Glomerular visceral epithelial cell (primary cell): Measurements from ENCODE around the gene USP3.

Experiments used
- DNase-seq: peaks from one replicate; pipeline ENCODE4 v3.0.0-alpha.2; 2016; ENCODE audit errors: extremely low spot score

USP3 gene

GRCh38 chr15:63593705-63594671 lies 89.6 kb downstream of the USP3 start:
- DNase-seq = no peak

GRCh38 chr15:63595065-63595464 lies 90.7 kb downstream of the USP3 start:
- no peak for DNase-seq

- DNase-seq = no peak
Measured at GRCh38 chr15:63595688-63596087, 91.3 kb downstream of the USP3 start.

- DNase-seq = no peak
Measured at GRCh38 chr15:63596676-63597037, 92.3 kb downstream of the USP3 start.

- no peak for DNase-seq
Measured at GRCh38 chr15:63597038-63597790, 92.8 kb downstream of the USP3 start, which contains the start of gene FBXL22. Gene FBXL22 (plus strand): TSS chr15:63597387. CDS start chr15:63597393, 6 bp downstream.

- DNase-seq = no peak
Measured at GRCh38 chr15:63597821-63598220, 93.4 kb downstream of the USP3 start.

- no peak for DNase-seq
Measured at GRCh38 chr15:63598473-63599400, 94.3 kb downstream of the USP3 start.

GRCh38 chr15:63599401-63600000 lies 95.1 kb downstream of the USP3 start:
- DNase-seq = peak; percentile 71

- DNase-seq = peak; percentile 15
Measured at GRCh38 chr15:63600001-63600615, 95.7 kb downstream of the USP3 start.

- peak; percentile 94 for DNase-seq
Measured at GRCh38 chr15:63600616-63601025, 96.2 kb downstream of the USP3 start.

- DNase-seq = peak; percentile 18
Measured at GRCh38 chr15:63601026-63601703, 96.8 kb downstream of the USP3 start.

GRCh38 chr15:63601704-63602185 lies 97.4 kb downstream of the USP3 start:
- no peak for DNase-seq

- DNase-seq = no peak
Measured at GRCh38 chr15:63602595-63602994, 98.2 kb downstream of the USP3 start.

GRCh38 chr15:63603516-63603915 lies 99.1 kb downstream of the USP3 start:
- no peak for DNase-seq

GRCh38 chr15:63604281-63604680 lies 99.9 kb downstream of the USP3 start:
- DNase-seq = no peak

GRCh38 chr15:63605036-63605435 lies 100.6 kb downstream of the USP3 start:
- no peak for DNase-seq

GRCh38 chr15:63605816-63606215 lies 101.4 kb downstream of the USP3 start:
- DNase-seq = no peak

GRCh38 chr15:63606308-63606707 lies 101.9 kb downstream of the USP3 start:
- DNase-seq = no peak

- no peak for DNase-seq
Measured at GRCh38 chr15:63608989-63609388, 104.6 kb downstream of the USP3 start.

- no peak for DNase-seq
Measured at GRCh38 chr15:63609448-63609847, 105.1 kb downstream of the USP3 start.
